Measurements from ENCODE around the gene COL11A2. TPM values are rescaled to one million over a fixed set of nuclear protein-coding genes. Genes with fewer than 3 reads are reported as not detected.

The COL11A2 gene
- total and polyA plus RNA-seq, 2 of the 13 experiments (the other 11 are each of a cell fraction or from before 2014, with no cell fraction given) = 0.55 TPM

DNA sequence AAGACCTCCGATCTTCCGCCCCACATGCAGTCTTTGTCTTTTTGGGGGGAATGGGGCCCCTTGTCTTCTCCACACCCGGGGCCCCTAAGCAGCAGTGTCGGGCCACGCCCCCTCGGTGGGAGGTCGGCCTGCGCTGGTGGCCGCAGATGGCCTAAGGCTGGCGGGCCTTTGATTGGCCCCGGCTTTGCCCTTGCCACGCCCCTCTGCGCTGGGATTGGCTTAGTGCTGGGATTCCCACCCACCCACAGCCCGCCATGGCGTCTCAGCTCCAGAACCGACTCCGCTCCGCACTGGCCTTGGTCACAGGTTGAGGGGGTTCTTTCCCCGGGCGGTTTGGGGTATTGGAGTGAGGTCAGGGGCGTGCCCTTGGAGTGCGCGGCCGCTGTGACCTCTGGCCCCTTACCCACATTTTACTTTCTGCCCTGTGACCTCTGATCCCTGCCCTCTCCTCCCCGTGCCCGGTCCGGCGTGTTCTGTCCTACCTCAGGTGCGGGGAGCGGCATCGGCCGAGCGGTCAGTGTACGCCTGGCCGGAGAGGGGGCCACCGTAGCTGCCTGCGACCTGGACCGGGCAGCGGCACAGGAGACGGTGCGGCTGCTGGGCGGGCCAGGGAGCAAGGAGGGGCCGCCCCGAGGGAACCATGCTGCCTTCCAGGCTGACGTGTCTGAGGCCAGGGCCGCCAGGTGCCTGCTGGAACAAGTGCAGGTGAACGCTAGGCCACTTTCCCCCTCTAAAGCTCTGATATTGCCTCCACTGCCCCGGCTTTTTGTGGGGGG, 12.3 kb upstream of the COL11A2 start, which contains the start of gene HSD17B8 (continued):
- TF ChIP-seq SOX13 (IDR thresholded peaks at IDR 0.05) = no peak
- TF ChIP-seq SOX13 (CRISPR knock-in tag; conservative IDR thresholded peaks at IDR 0.05 in 1 of 2, IDR thresholded peaks at IDR 0.05 in 1 of 2) = peak in 1 of 2 experiments; percentile 15; a peak in 2 of 4 replicates
- TF ChIP-seq, protein P1, sequence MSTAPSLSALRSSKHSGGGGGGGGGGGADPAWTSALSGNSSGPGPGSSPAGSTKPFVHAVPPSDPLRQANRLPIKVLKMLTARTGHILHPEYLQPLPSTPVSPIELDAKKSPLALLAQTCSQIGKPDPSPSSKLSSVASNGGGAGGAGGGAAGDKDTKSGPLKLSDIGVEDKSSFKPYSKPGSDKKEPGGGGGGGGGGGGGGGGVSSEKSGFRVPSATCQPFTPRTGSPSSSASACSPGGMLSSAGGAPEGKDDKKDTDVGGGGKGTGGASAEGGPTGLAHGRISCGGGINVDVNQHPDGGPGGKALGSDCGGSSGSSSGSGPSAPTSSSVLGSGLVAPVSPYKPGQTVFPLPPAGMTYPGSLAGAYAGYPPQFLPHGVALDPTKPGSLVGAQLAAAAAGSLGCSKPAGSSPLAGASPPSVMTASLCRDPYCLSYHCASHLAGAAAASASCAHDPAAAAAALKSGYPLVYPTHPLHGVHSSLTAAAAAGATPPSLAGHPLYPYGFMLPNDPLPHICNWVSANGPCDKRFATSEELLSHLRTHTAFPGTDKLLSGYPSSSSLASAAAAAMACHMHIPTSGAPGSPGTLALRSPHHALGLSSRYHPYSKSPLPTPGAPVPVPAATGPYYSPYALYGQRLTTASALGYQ (CRISPR knock-in tag; IDR thresholded peaks at IDR 0.05) = peak; percentile 72; the same call in 1 of the 2 replicates
- peak; percentile 16; the same call in 1 of the 2 replicates for TF ChIP-seq ZKSCAN8 (CRISPR knock-in tag; IDR thresholded peaks at IDR 0.05; ENCODE audit: borderline replicate concordance)
- TF ChIP-seq ZNF17 (CRISPR knock-in tag; IDR thresholded peaks at IDR 0.05) = no peak
- TF ChIP-seq ZNF724P (CRISPR knock-in tag; IDR thresholded peaks at IDR 0.05; ENCODE audit: borderline replicate concordance) = peak; percentile 69; the same call in 1 of the 2 replicates
- peak; percentile 85; the same call in 1 of the 2 replicates for TF ChIP-seq KLF12 (CRISPR knock-in tag; IDR thresholded peaks at IDR 0.05; ENCODE audit: borderline replicate concordance)
- no peak for TF ChIP-seq NFRKB (IDR thresholded peaks at IDR 0.05)
- peak; percentile 80 for TF ChIP-seq YEATS4 (CRISPR knock-in tag; IDR thresholded peaks at IDR 0.05; ENCODE audit: borderline replicate concordance)
- TF ChIP-seq, protein P2, sequence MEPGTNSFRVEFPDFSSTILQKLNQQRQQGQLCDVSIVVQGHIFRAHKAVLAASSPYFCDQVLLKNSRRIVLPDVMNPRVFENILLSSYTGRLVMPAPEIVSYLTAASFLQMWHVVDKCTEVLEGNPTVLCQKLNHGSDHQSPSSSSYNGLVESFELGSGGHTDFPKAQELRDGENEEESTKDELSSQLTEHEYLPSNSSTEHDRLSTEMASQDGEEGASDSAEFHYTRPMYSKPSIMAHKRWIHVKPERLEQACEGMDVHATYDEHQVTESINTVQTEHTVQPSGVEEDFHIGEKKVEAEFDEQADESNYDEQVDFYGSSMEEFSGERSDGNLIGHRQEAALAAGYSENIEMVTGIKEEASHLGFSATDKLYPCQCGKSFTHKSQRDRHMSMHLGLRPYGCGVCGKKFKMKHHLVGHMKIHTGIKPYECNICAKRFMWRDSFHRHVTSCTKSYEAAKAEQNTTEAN (CRISPR knock-in tag; conservative IDR thresholded peaks at IDR 0.05) = 0 out of 2 replicates have a peak, but pooled peaks have one; percentile 32
- TF ChIP-seq ZNF33A (CRISPR knock-in tag; IDR thresholded peaks at IDR 0.05; ENCODE audit: borderline replicate concordance) = no peak
- TF ChIP-seq ZNF251 (CRISPR knock-in tag; IDR thresholded peaks at IDR 0.05) = no peak
- TF ChIP-seq SIN3B (IDR thresholded peaks at IDR 0.05; ENCODE audit: low read length) = peak; percentile 40; the same call in 1 of the 2 replicates
- TF ChIP-seq, protein P3, sequence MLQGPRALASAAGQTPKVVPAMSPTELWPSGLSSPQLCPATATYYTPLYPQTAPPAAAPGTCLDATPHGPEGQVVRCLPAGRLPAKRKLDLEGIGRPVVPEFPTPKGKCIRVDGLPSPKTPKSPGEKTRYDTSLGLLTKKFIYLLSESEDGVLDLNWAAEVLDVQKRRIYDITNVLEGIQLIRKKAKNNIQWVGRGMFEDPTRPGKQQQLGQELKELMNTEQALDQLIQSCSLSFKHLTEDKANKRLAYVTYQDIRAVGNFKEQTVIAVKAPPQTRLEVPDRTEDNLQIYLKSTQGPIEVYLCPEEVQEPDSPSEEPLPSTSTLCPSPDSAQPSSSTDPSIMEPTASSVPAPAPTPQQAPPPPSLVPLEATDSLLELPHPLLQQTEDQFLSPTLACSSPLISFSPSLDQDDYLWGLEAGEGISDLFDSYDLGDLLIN (CRISPR knock-in tag; IDR thresholded peaks at IDR 0.05; ENCODE audit: borderline replicate concordance) = 0 out of 2 replicates have a peak, but pooled peaks have one; percentile 42
- TF ChIP-seq ZNF501 (CRISPR knock-in tag; IDR thresholded peaks at IDR 0.05) = peak; percentile 78; the same call in 1 of the 2 replicates
- peak; percentile 90 for TF ChIP-seq POLR2AphosphoS2 (IDR thresholded peaks at IDR 0.05; ENCODE audit: low read depth, low read length)
- TF ChIP-seq NAIF1 (CRISPR knock-in tag; IDR thresholded peaks at IDR 0.05; ENCODE audit: borderline replicate concordance) = 0 out of 2 replicates have a peak, but pooled peaks have one; percentile 33
- TF ChIP-seq HNRNPK (IDR thresholded peaks at IDR 0.05; ENCODE audit: low read depth, low read length, poor library complexity, severe bottlenecking) = peak; percentile 15
- TF ChIP-seq, protein P4, sequence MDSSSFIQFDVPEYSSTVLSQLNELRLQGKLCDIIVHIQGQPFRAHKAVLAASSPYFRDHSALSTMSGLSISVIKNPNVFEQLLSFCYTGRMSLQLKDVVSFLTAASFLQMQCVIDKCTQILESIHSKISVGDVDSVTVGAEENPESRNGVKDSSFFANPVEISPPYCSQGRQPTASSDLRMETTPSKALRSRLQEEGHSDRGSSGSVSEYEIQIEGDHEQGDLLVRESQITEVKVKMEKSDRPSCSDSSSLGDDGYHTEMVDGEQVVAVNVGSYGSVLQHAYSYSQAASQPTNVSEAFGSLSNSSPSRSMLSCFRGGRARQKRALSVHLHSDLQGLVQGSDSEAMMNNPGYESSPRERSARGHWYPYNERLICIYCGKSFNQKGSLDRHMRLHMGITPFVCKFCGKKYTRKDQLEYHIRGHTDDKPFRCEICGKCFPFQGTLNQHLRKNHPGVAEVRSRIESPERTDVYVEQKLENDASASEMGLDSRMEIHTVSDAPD (CRISPR knock-in tag; IDR thresholded peaks at IDR 0.05) = 0 out of 2 replicates have a peak, but pooled peaks have one; percentile 79
